Astrocyte (in vitro differentiated cells and primary cell): ENCODE measurements around the gene MSH5. TPM values are rescaled to one million over a fixed set of nuclear protein-coding genes. Genes with fewer than 3 reads are reported as not detected.

Experiments used
- DNase-seq: peaks from one replicate; pipeline ENCODE4 v3.0.0-alpha.2; 2010; ENCODE audit warnings: low read depth
- FAIRE-seq: peaks from 2 replicates; lab custom pipeline; 2011; peaks lifted over from hg19 to GRCh38; lab: Jason Lieb, UNC
- H2AFZ ChIP-seq: 2 replicates; pipeline ENCODE4 v1.6.0; 2012; ENCODE audit warnings: low read depth, low read length, inconsistent platforms
- H3K27ac ChIP-seq: 2 replicates; pipeline ENCODE4 v1.5.1; 2011; ENCODE audit warnings: low read depth, low read length, inconsistent platforms
- H3K27me3 ChIP-seq: 2 replicates; pipeline ENCODE4 v1.6.0; 2011; ENCODE audit warnings: low read length, inconsistent platforms; ENCODE audit not compliant: insufficient read depth
- H3K36me3 ChIP-seq: 2 replicates; pipeline ENCODE4 v1.5.1; 2011; ENCODE audit warnings: low read length, inconsistent platforms; ENCODE audit not compliant: insufficient read depth
- H3K4me1 ChIP-seq: 2 replicates; pipeline ENCODE4 v1.5.1; 2011; ENCODE audit warnings: low read length, inconsistent platforms; ENCODE audit not compliant: insufficient read depth
- H3K4me2 ChIP-seq: 2 replicates; pipeline ENCODE4 v1.6.0; 2012; ENCODE audit warnings: low read length, inconsistent platforms
- H3K4me3 ChIP-seq: 2 replicates; pipeline ENCODE4 v1.5.1; 2011; ENCODE audit warnings: low read depth, mild to moderate bottlenecking, low read length, inconsistent platforms; ENCODE audit not compliant: insufficient read depth
- H3K79me2 ChIP-seq: 2 replicates; pipeline ENCODE4 v1.6.0; 2012; ENCODE audit warnings: mild to moderate bottlenecking, low read length, inconsistent platforms; ENCODE audit not compliant: insufficient read depth
- H3K9ac ChIP-seq: 2 replicates; pipeline ENCODE4 v1.6.0; 2012; ENCODE audit warnings: mild to moderate bottlenecking, low read length, inconsistent platforms
- H3K9me3 ChIP-seq: 2 replicates; pipeline ENCODE4 v1.5.1; 2012; ENCODE audit warnings: low read depth, mild to moderate bottlenecking, low read length, inconsistent platforms; ENCODE audit not compliant: insufficient read depth
- H4K20me1 ChIP-seq: 2 replicates; pipeline ENCODE4 v1.6.0; 2012; ENCODE audit warnings: low read length, inconsistent platforms; ENCODE audit not compliant: insufficient read depth
- H3K27ac Mint-ChIP-seq: one replicate; pipeline ENCODE4 v1.8.0; 2021; ENCODE audit warnings: mild to moderate bottlenecking, mixed read lengths; ENCODE audit not compliant: unreplicated experiment
- H3K27me3 Mint-ChIP-seq: one replicate; pipeline ENCODE4 v1.8.0; 2021; ENCODE audit warnings: low read depth, mixed read lengths; ENCODE audit not compliant: unreplicated experiment
- H3K36me3 Mint-ChIP-seq: one replicate; pipeline ENCODE4 v1.8.0; 2021; ENCODE audit warnings: low read depth, mixed read lengths; ENCODE audit not compliant: unreplicated experiment
- H3K4me1 Mint-ChIP-seq: one replicate; pipeline ENCODE4 v1.8.0; 2021; ENCODE audit warnings: low read depth, mixed read lengths; ENCODE audit not compliant: unreplicated experiment
- H3K4me3 Mint-ChIP-seq: one replicate; pipeline ENCODE4 v1.8.0; 2021; ENCODE audit warnings: mild to moderate bottlenecking, moderate library complexity, mixed read lengths; ENCODE audit not compliant: unreplicated experiment
- H3K9me3 Mint-ChIP-seq: one replicate; pipeline ENCODE4 v1.8.0; 2021; ENCODE audit warnings: mild to moderate bottlenecking, mixed read lengths; ENCODE audit not compliant: unreplicated experiment
- EZH2 ChIP-seq: IDR thresholded peaks from 2 replicates; pipeline ENCODE4 v1.6.1; 2012; ENCODE audit warnings: mild to moderate bottlenecking, low read length, inconsistent platforms; ENCODE audit not compliant: insufficient read depth
- total RNA-seq: library from RNA; stranded (reverse); gene quantifications from 2 replicates; pipeline ENCODE4 v1.2.1, GENCODE V29; 2021
- TF ChIP-seq, protein P1 (sequence below): IDR thresholded peaks from 2 replicates; pipeline ENCODE4 v1.5.1; 2011; ENCODE audit warnings: low read depth, mild to moderate bottlenecking, inconsistent platforms, low read length, moderate library complexity; ENCODE audit not compliant: insufficient read depth

Gene MSH5
- total RNA-seq, 1 donor from 2014 or later: 6.8 TPM

DNA sequence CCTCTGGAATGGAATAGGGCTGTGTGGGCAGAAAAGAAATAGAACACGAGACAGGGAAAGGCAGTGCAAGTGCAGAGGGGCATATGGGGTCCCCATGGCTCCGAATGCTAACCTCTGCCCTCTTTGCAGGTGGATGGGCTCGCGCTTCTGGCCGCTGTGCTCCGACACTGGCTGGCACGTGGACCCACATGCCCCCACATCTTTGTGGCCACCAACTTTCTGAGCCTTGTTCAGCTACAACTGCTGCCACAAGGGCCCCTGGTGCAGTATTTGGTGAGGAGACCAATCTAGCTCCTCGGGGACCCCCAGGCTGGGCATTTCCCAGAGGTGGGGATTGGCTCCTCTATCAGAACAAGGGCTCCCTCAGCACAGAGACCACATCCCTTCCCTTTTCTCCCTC lies 21.5 kb downstream of the MSH5 start:
- Histone ChIP-seq H3K4me3 (no peak overlapping the region), H3K79me2 (no peaks in the 10 kb centered on the region), H3K9ac (no peak overlapping the region), H3K9me3 (no peaks in the 10 kb centered on the region), H3K4me2 (no peak overlapping the region), H3K27ac (no peak overlapping the region), H3K4me1 (peaks cover 8% of the 10 kb centered on the region), H3K27me3 (no peaks in the 10 kb centered on the region), H2AFZ (no peak overlapping the region), H3K36me3 (no peaks in the 10 kb centered on the region), H4K20me1 (no peaks in the 10 kb centered on the region)
- no peak overlapping the region for H3K4me3 Mint-ChIP-seq
- no peak for FAIRE-seq
- peaks cover 22% of the 10 kb centered on the region for H3K36me3 Mint-ChIP-seq
- H3K27ac Mint-ChIP-seq: no peak overlapping the region
- peaks cover 6% of the 10 kb centered on the region for H3K4me1 Mint-ChIP-seq
- peaks cover 6% of the 10 kb centered on the region for H3K27me3 Mint-ChIP-seq
- peaks cover 3% of the 10 kb centered on the region for H3K9me3 Mint-ChIP-seq
- DNase-seq: no peak
- TF ChIP-seq, protein P1, sequence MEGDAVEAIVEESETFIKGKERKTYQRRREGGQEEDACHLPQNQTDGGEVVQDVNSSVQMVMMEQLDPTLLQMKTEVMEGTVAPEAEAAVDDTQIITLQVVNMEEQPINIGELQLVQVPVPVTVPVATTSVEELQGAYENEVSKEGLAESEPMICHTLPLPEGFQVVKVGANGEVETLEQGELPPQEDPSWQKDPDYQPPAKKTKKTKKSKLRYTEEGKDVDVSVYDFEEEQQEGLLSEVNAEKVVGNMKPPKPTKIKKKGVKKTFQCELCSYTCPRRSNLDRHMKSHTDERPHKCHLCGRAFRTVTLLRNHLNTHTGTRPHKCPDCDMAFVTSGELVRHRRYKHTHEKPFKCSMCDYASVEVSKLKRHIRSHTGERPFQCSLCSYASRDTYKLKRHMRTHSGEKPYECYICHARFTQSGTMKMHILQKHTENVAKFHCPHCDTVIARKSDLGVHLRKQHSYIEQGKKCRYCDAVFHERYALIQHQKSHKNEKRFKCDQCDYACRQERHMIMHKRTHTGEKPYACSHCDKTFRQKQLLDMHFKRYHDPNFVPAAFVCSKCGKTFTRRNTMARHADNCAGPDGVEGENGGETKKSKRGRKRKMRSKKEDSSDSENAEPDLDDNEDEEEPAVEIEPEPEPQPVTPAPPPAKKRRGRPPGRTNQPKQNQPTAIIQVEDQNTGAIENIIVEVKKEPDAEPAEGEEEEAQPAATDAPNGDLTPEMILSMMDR: no peak
- no peak for TF ChIP-seq EZH2

DNA sequence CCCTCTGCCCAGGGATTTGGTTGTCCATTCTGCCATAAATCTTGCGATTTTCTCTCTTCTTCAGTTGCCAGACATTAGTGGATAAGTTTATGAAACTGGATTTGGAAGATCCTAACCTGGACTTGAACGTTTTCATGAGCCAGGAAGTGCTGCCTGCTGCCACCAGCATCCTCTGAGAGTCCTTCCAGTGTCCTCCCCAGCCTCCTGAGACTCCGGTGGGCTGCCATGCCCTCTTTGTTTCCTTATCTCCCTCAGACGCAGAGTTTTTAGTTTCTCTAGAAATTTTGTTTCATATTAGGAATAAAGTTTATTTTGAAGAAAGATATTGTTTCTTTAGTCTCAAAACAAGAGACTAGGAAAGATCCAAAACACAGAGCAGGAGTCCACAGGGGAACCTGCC lies 22.6 kb downstream of the MSH5 start, which contains the start of gene SAPCD1:
Gene SAPCD1, plus strand, starts transcription at position 301 of the 400 bp plus-strand sequence. CDS start 399 bp downstream, outside the sequence.
- FAIRE-seq (no peak), DNase-seq (no peak)
- peaks cover 12% of the 10 kb centered on the region for H3K4me1 ChIP-seq
- peak within 1 kb of the TSS; percentile 25 for H3K4me2 ChIP-seq
- Mint-ChIP-seq H3K9me3 (peaks cover 3% of the 10 kb centered on the region), H3K36me3 (peaks cover 22% of the 10 kb centered on the region), H3K4me1 (peaks cover 6% of the 10 kb centered on the region), H3K4me3 (peak within 1 kb of the TSS; percentile 47), H3K27me3 (peaks cover 6% of the 10 kb centered on the region), H3K27ac (peak within 1 kb of the TSS; percentile 17)
- H3K79me2 ChIP-seq: no peaks in the 10 kb centered on the region
- H3K9me3 ChIP-seq: no peaks in the 10 kb centered on the region
- H4K20me1 ChIP-seq: no peaks in the 10 kb centered on the region
- H3K9ac ChIP-seq: no peak within 1 kb of the TSS
- no peak within 1 kb of the TSS for H3K27ac ChIP-seq
- no peaks in the 10 kb centered on the region for H3K36me3 ChIP-seq
- no peak within 1 kb of the TSS for H2AFZ ChIP-seq
- H3K4me3 ChIP-seq: no peak within 1 kb of the TSS
- TF ChIP-seq EZH2: no peak
- TF ChIP-seq, protein P1: no peak
- H3K27me3 ChIP-seq: no peaks in the 10 kb centered on the region

DNA sequence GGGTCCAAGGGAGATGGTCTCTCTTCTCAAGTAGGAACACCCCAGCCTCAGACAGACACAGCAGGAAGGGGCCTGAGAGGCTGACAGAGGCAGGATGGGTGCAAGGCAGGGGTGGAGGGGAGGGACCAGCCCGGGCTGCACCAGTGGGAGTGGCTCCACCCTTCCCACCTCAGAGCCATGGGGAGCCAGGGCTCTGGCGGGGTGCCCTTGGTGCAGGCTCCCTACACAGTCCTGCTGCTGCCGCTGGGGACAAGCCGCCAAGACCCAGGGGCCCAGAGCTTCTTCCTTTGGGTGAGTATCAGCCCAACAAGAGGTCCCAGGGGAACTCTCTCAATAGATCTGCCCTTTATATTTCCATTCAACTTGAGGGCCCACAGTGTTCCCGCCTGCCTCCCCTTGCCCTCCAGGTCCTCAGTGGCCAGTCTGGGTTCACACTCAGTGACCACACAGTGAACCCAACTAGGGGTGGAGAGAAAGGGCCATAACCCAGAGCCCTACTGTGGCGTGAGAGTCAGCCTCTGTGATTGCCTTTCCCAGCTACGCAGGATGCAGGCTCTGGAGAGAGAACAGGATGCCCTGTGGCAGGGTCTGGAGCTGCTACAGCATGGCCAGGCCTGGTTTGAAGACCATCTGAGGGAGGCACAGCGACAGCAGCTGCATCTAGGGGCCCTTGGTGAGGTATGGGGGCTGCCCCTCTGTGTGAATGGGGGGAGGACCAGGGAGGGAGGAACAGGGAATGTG lies 23.2 kb downstream of the MSH5 start:
- Mint-ChIP-seq H3K4me3 (no peak overlapping the region), H3K4me1 (peaks cover 6% of the 10 kb centered on the region), H3K27me3 (peaks cover 6% of the 10 kb centered on the region), H3K9me3 (peaks cover 3% of the 10 kb centered on the region), H3K27ac (peak overlapping the region; percentile 17), H3K36me3 (peaks cover 24% of the 10 kb centered on the region)
- H3K27me3 ChIP-seq: no peaks in the 10 kb centered on the region
- H3K9me3 ChIP-seq: no peaks in the 10 kb centered on the region
- TF ChIP-seq, protein P1: no peak
- no peak for TF ChIP-seq EZH2
- no peaks in the 10 kb centered on the region for H3K36me3 ChIP-seq
- peak overlapping the region; percentile 25 for H3K4me2 ChIP-seq
- H3K9ac ChIP-seq: no peak overlapping the region
- no peak overlapping the region for H3K4me3 ChIP-seq
- H3K4me1 ChIP-seq: peaks cover 12% of the 10 kb centered on the region
- DNase-seq: no peak
- H3K27ac ChIP-seq: no peak overlapping the region
- no peaks in the 10 kb centered on the region for H3K79me2 ChIP-seq
- no peaks in the 10 kb centered on the region for H4K20me1 ChIP-seq
- no peak overlapping the region for H2AFZ ChIP-seq
- no peak for FAIRE-seq
